ENCODE data around the gene HSPG2. TPM values are rescaled to one million over a fixed set of nuclear protein-coding genes. Genes with fewer than 3 reads are reported as not detected.

HSPG2 gene
- total and polyA plus RNA-seq, 9 of the 15 experiments (the other 6 are each of a cell fraction or from before 2014, with no cell fraction given): 0.14 to 160 (median 15.7) TPM

DNA sequence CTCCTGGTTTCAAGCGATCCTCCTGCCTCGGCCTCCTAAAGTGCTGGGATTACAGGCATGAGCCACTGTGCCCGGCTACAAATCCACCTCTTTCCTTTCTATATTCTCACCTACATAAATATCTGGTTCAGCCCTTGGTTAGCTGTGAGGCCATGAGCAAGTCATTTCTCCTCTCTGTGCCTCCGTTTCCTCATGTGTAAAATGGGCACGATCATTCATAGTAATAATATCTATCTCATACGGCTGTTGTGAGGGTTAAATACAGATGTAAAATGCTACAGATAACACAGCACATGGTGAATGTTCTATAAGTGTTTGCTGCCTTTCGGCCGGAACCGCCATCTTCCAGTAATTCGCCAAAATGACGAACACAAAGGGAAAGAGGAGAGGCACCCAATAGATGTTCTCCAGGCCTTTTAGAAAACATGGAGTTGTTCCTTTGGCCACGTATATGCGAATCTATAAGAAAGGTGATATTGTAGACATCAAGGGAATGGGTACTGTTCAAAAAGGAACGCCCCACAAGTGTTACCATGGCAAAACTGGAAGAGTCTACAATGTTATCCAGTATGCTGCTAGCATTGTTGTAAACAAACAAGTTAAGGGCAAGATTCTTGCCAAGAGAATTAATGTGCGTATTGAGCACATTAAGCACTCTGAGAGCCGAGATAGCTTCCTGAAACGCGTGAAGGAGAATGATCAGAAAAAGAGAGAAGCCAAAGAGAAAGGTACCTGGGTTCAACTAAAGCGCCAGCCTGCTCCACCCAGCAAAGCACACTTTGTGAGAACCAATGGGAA lies 29.2 kb downstream of the HSPG2 start (continued):
- TF ChIP-seq ADNP (tag; IDR thresholded peaks at IDR 0.05) (peak; percentile 89), PHF20 (IDR thresholded peaks at IDR 0.05; ENCODE audit: partially characterized antibody) (peak; percentile 61), KDM1A (IDR thresholded peaks at IDR 0.05) (peak; percentile 92 to 96), HDGF (IDR thresholded peaks at IDR 0.05) (0 out of 2 replicates have a peak, but pooled peaks have one; percentile 60), DMBX1 (CRISPR knock-in tag; IDR thresholded peaks at IDR 0.05; ENCODE audit: borderline replicate concordance) (0 out of 2 replicates have a peak, but pooled peaks have one; percentile 20), CC2D1A (IDR thresholded peaks at IDR 0.05) (0 out of 2 replicates have a peak, but pooled peaks have one; percentile 25), SMARCA5 (IDR thresholded peaks at IDR 0.05) (peak; percentile 94), RCOR1 (IDR thresholded peaks at IDR 0.05; ENCODE audit: borderline replicate concordance in 1 of 2, low read depth in 2 of 2, low read length in 2 of 2) (peak in 1 of 2 experiments; percentile 75; a peak in 3 of 4 replicates), BCOR (IDR thresholded peaks at IDR 0.05) (peak; percentile 99), HDAC2 (IDR thresholded peaks at IDR 0.05) (peak; percentile 96), ARNT (IDR thresholded peaks at IDR 0.05) (0 out of 4 replicates have a peak, but pooled peaks of 1 of the 2 experiments have one; percentile 28), ZNF592 (IDR thresholded peaks at IDR 0.05) (peak; percentile 63; the same call in 1 of the 2 replicates)
